Fibroblast of pulmonary artery (primary cell): Measurements from ENCODE around the gene IL21R.

Experiments
- DNase-seq: peaks from one replicate; pipeline ENCODE4 v3.0.0-alpha.2; 2010; ENCODE audit warnings: low read depth
- H3K4me3 ChIP-seq: replicated peaks from 2 replicates; pipeline ENCODE4 v1.5.1; 2011; ENCODE audit warnings: low read depth, mild to moderate bottlenecking, control low read depth, low read length, moderate library complexity
- CTCF ChIP-seq: IDR thresholded peaks from 2 replicates; pipeline ENCODE4 v1.5.1; 2011; ENCODE audit warnings: mild to moderate bottlenecking, control low read depth, low read length, inconsistent platforms; ENCODE audit errors: missing control alignments

Gene IL21R

GRCh38 chr16:27492588-27492979, 90.6 kb downstream of the IL21R start:
- H3K4me3 ChIP-seq: no peak overlapping the region
- no peak for TF ChIP-seq CTCF
- no peak for DNase-seq

GRCh38 chr16:27495191-27495590, 93.2 kb downstream of the IL21R start:
- DNase-seq: peak; percentile 73
- TF ChIP-seq CTCF: no peak
- no peak overlapping the region for H3K4me3 ChIP-seq

- TF ChIP-seq CTCF: no peak
- no peak for DNase-seq
Measured at GRCh38 chr16:27498031-27498825, 96.3 kb downstream of the IL21R start.

GRCh38 chr16:27498916-27499658, 97.1 kb downstream of the IL21R start:
- H3K4me3 ChIP-seq: no peak overlapping the region
- no peak for DNase-seq
- no peak for TF ChIP-seq CTCF

More at GRCh38 chr16:27498031-27498825, 96.3 kb downstream of the IL21R start:
- no peak overlapping the region for H3K4me3 ChIP-seq

- TF ChIP-seq CTCF: no peak
- no peak for DNase-seq
- H3K4me3 ChIP-seq: no peak overlapping the region
Measured at GRCh38 chr16:27499659-27500055, 97.7 kb downstream of the IL21R start.

GRCh38 chr16:27500801-27501200, 98.8 kb downstream of the IL21R start:
- H3K4me3 ChIP-seq: no peak overlapping the region
- no peak for DNase-seq
- TF ChIP-seq CTCF: no peak
